Fibroblast of pulmonary artery (primary cell): Measurements from ENCODE around the gene ZNF785.

Experiments
- DNase-seq: peaks from one replicate; pipeline ENCODE4 v3.0.0-alpha.2; 2010; ENCODE audit warnings: low read depth
- H3K4me3 ChIP-seq: replicated peaks from 2 replicates; pipeline ENCODE4 v1.5.1; 2011; ENCODE audit warnings: low read depth, mild to moderate bottlenecking, control low read depth, low read length, moderate library complexity
- CTCF ChIP-seq: IDR thresholded peaks from 2 replicates; pipeline ENCODE4 v1.5.1; 2011; ENCODE audit warnings: mild to moderate bottlenecking, control low read depth, low read length, inconsistent platforms; ENCODE audit errors: missing control alignments

The ZNF785 gene

GRCh38 chr16:30565526-30565925, 20.0 kb downstream of the ZNF785 start:
- no peak overlapping the region for H3K4me3 ChIP-seq
- DNase-seq, result no peak
- no peak for TF ChIP-seq CTCF

- no peak for TF ChIP-seq CTCF
- DNase-seq, result no peak
- H3K4me3 ChIP-seq, result no peak overlapping the region
Measured at GRCh38 chr16:30562021-30562420, 23.5 kb downstream of the ZNF785 start.

GRCh38 chr16:30561089-30561816, 24.2 kb downstream of the ZNF785 start:
- TF ChIP-seq CTCF, result no peak
- DNase-seq, result no peak
- H3K4me3 ChIP-seq, result peak overlapping the region; percentile 21

- H3K4me3 ChIP-seq, result no peak overlapping the region
- TF ChIP-seq CTCF, result no peak
- no peak for DNase-seq
Measured at GRCh38 chr16:30559690-30560089, 25.8 kb downstream of the ZNF785 start.

GRCh38 chr16:30558789-30559377, 26.6 kb downstream of the ZNF785 start:
- DNase-seq, result no peak
- peak overlapping the region; percentile 42 for H3K4me3 ChIP-seq
- no peak for TF ChIP-seq CTCF

GRCh38 chr16:30557957-30558788, 27.3 kb downstream of the ZNF785 start, which contains the start of gene ZNF764:
Gene ZNF764, minus strand, starts transcription at chr16:30558374. Its CDS starts 192 bp downstream, at chr16:30558182.
- DNase-seq, result peak; percentile 98
- peak within 1 kb of the TSS; percentile 75 for H3K4me3 ChIP-seq
- no peak for TF ChIP-seq CTCF
